Erythroblast (primary cell): ENCODE results near the gene PARD3.

ENCODE experiments used
- GATA1 ChIP-seq: IDR thresholded peaks from 2 replicates; pipeline ENCODE4 v1.6.1; 2011; ENCODE audit warnings: low read depth, mild to moderate bottlenecking, control low read depth, low read length, moderate library complexity
- POLR2A ChIP-seq: IDR thresholded peaks from 2 replicates; pipeline ENCODE4 v1.6.1; 2011; ENCODE audit warnings: mild to moderate bottlenecking, low read length

- TF ChIP-seq POLR2A: no peak
- TF ChIP-seq GATA1: no peak
Measured at GRCh38 chr10:34089253-34089652, 725.8 kb downstream of the PARD3 start.
